Right ventricle myocardium inferior (tissue), 1 donor: ENCODE data around the gene TKTL1. TPM values are rescaled to one million over a fixed set of nuclear protein-coding genes. Genes with fewer than 3 reads are reported as not detected.

Source experiments
- total RNA-seq: library from RNA; stranded (reverse); fragmentation: NEBNext Ultra II Directional; extraction: Animal tissue kit (Norgen Biotek cat#: 25700); gene quantifications from one replicate; pipeline ENCODE4 v1.2.1, GENCODE V29; 2021
- donor health status: DM: no; HTN: yes; CAD: no; lungs with severe emphysema.

TKTL1 gene
- total RNA-seq, 1 donor from 2014 or later: 13.0 TPM

Other genes with a start within 250 kb of the TKTL1 start
- 32.8 TPM for gene MECP2, start 198.1 kb upstream of the TKTL1 start, total RNA-seq
- not detected for gene OPN1LW, start 151.6 kb upstream of the TKTL1 start, total RNA-seq
- not detected for gene OPN1MW, start 113.2 kb upstream of the TKTL1 start, total RNA-seq
- not detected for gene OPN1MW2, start 76.0 kb upstream of the TKTL1 start, total RNA-seq
- not detected for gene OPN1MW3, start 38.2 kb upstream of the TKTL1 start, total RNA-seq
- not detected for gene TEX28, start 671 bp upstream of the TKTL1 start, total RNA-seq
- gene FLNA, start 78.8 kb downstream of the TKTL1 start, total RNA-seq: 253 TPM
- 51.1 TPM for gene EMD, start 83.5 kb downstream of the TKTL1 start, total RNA-seq
- 2,181 TPM for gene RPL10, start 102.6 kb downstream of the TKTL1 start, total RNA-seq
- 52.3 TPM for gene DNASE1L1, start 113.5 kb downstream of the TKTL1 start, total RNA-seq
- gene TAFAZZIN, start 115.7 kb downstream of the TKTL1 start, total RNA-seq: 36.1 TPM
- 83.0 TPM for gene ATP6AP1, start 132.9 kb downstream of the TKTL1 start, total RNA-seq
- gene GDI1, start 141.4 kb downstream of the TKTL1 start, total RNA-seq: 85.2 TPM
- gene FAM50A, start 148.3 kb downstream of the TKTL1 start, total RNA-seq: 47.3 TPM
- 23.2 TPM for gene PLXNA3, start 162.5 kb downstream of the TKTL1 start, total RNA-seq
- 18.5 TPM for gene LAGE3, start 183.5 kb downstream of the TKTL1 start, total RNA-seq
- 58.4 TPM for gene UBL4A, start 190.8 kb downstream of the TKTL1 start, total RNA-seq
- 13.0 TPM for gene SLC10A3, start 194.8 kb downstream of the TKTL1 start, total RNA-seq
- gene FAM3A, start 220.4 kb downstream of the TKTL1 start, total RNA-seq: 62.1 TPM